ENCODE results near the gene IQCK.

DNA sequence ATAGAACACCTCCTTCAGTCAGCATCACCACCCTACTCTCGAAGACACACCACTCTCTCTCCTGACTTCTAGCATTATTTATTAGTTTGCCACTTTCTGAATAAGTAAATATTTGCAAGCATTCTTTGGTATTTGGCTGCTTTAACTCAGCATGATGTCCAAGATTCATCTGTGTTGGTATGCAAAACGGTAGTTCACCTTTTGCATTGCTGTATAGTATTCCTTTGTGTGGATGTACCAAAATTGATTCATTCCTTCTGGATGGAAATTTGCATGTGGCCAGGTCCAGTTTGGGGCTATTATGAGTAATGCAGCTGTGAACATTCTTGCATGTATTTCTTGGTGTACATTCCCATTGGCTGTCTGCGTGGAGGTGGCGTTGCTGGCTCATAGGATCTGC lies 32.9 kb upstream of the IQCK start:
- no peak for TF ChIP-seq CTCF (IDR thresholded peaks at IDR 0.05)
- TF ChIP-seq POLR2A (IDR thresholded peaks at IDR 0.05), result no peak
